Activated CD4-positive, alpha-beta T cell treated with anti-CD3 and anti-CD28 coated beads for 1 hour (primary cell): ENCODE data around the gene HGS.
"Not testable (repeated sequence)": the region's sequence is repeated elsewhere in the genome, so short reads cannot be mapped to it uniquely, and the experiment has no call there.

Experiments
- DNase-seq: peaks from one replicate; pipeline ENCODE4 v3.0.0-alpha.2; 2020

HGS gene

GRCh38 chr17:81720267-81721071 is 36.7 kb downstream of the HGS start:
- no peak for DNase-seq

GRCh38 chr17:81722184-81723120 is 38.6 kb downstream of the HGS start:
- DNase-seq, result no peak

GRCh38 chr17:81723651-81724209 is 39.9 kb downstream of the HGS start:
- DNase-seq, result no peak

- no peak for DNase-seq
Observed at GRCh38 chr17:81725439-81725838, 41.6 kb downstream of the HGS start.

- DNase-seq, result no peak
Observed at GRCh38 chr17:81726004-81726403, 42.2 kb downstream of the HGS start.

- no peak for DNase-seq
Observed at GRCh38 chr17:81727324-81728031, 43.7 kb downstream of the HGS start.

- peak; percentile 41 for DNase-seq
Observed at GRCh38 chr17:81733507-81734404, 49.9 kb downstream of the HGS start.

- DNase-seq, result no peak
Observed at GRCh38 chr17:81734405-81735263, 50.8 kb downstream of the HGS start.

GRCh38 chr17:81735264-81736102 is 51.7 kb downstream of the HGS start:
- DNase-seq, result no peak

- no peak for DNase-seq
Observed at GRCh38 chr17:81737947-81738800, 54.4 kb downstream of the HGS start.

- DNase-seq, result no peak
Observed at GRCh38 chr17:81738801-81739393, 55.1 kb downstream of the HGS start.

- not testable (repeated sequence) for DNase-seq
Observed at GRCh38 chr17:81739593-81739992, 55.8 kb downstream of the HGS start.

GRCh38 chr17:81740395-81740961 is 56.7 kb downstream of the HGS start:
- no peak for DNase-seq

GRCh38 chr17:81741049-81741593 is 57.3 kb downstream of the HGS start:
- no peak for DNase-seq

GRCh38 chr17:81741594-81742452 is 58.0 kb downstream of the HGS start:
- DNase-seq, result no peak
